ENCODE data around the gene UBE2D2.

The UBE2D2 gene

DNA sequence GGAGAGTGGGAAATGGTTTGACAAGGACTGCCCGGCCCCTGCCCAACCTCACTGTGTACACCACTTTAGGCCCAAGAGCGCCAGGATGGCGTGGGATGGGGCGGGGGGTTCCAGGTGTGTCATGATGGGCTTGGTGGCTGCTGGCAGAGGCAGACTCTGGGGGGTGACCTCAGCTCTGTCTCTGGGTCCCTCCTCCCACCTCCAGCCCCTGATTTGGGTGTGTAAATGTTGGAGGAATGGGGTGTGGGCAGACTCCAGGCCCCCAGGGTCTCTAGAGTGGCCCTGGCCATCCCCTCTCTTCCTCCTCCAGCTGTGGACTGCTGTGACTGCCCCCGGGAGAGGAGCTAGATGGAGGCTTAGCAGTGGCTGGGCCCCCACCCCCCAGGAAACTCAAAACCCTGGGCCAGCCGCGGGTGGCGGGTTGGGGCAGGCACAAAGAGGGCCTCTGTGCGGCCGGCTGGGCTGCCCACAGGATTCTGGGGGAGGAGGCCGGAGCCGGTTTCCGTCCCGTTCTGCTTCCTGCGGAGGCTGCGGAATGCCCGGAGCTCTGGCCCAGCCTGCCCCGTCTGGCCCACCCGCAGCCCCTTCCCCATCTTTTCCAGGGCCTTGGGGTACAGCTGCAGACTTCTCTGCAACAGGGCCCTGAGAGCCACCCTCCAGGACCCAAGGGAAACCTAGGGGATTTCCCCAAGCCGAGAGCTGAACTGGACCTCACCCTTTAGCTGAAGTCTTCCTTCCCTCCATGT is 110.1 kb downstream of the UBE2D2 start:
- no CpG with 5 or more reads among the region's 20 CpGs for WGBS, 2 donors (ENCODE audit: extremely low coverage in 2 of 2, insufficient read length in 2 of 2, insufficient replicate concordance in 1 of 2)

DNA sequence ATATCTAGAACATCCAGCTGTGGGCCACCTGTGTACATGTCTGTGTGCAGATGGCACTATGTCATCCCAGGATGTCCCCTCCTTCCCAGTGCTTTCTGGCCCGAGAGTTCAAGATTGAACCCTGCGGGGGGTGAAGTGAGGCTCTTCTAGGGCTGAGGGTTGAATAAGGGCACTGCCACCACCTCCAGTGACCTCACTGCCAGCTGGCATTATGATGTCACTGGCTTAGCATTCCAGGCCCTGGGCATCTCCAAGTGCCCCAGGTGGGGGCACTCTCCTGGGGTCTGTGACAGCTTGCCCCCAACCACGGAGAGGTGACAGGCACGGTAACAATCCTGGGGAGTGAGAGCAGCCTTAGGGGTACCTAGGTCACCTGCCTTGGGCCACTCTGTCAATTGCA is 114.1 kb downstream of the UBE2D2 start:
- Histone ChIP-seq H2BK5ac (ENCODE audit: low read length) (no peak overlapping the region), H3K4ac (ENCODE audit: low read length) (no peak overlapping the region), H2AFZ (ENCODE audit: low read length) (no peak overlapping the region), H3K27me3 (ENCODE audit: control insufficient read depth in 3 of 3, insufficient read depth in 3 of 3, low read depth in 1 of 3, low read length in 3 of 3) (no peaks in the 10 kb centered on the region), H3K4me2 (ENCODE audit: insufficient read depth, low read length, poor library complexity, severe bottlenecking) (no peak overlapping the region), H2BK12ac (ENCODE audit: low read length) (no peak overlapping the region), H4K91ac (ENCODE audit: low read depth, low read length, poor library complexity) (no peak overlapping the region), H3K23ac (ENCODE audit: low read depth, low read length, poor library complexity) (no peak overlapping the region), H2AK5ac (ENCODE audit: low read depth, low read length) (no peak overlapping the region), H2BK15ac (ENCODE audit: low read length) (no peak overlapping the region), H3K4me1 (ENCODE audit: control insufficient read depth in 2 of 2, insufficient read depth in 1 of 2, low read depth in 1 of 2, low read length in 2 of 2) (peaks cover 39% of the 10 kb centered on the region in 2 donors), H3K14ac (ENCODE audit: low read length) (no peak overlapping the region), H3K36me3 (replicated peaks in 1 of 2; ENCODE audit: control insufficient read depth in 2 of 2, insufficient read depth in 2 of 2, low read length in 2 of 2) (peaks cover 1 to 34% of the 10 kb centered on the region in 2 donors), H3K27ac (replicated peaks; ENCODE audit: low read length) (no peak overlapping the region), H3K9me3 (replicated peaks in 1 of 2; ENCODE audit: control insufficient read depth in 2 of 2, insufficient read depth in 1 of 2, low read depth in 1 of 2, low read length in 2 of 2) (peaks cover 0 to 2% of the 10 kb centered on the region in 2 donors), H2BK120ac (ENCODE audit: low read depth, low read length) (no peak overlapping the region), H4K8ac (ENCODE audit: low read depth, low read length) (no peak overlapping the region), H3K4me3 (ENCODE audit: low read length in 2 of 2) (no peak overlapping the region), H3K79me1 (ENCODE audit: low read depth, low read length) (peaks cover 15% of the 10 kb centered on the region), H3K9ac (ENCODE audit: low read depth, low read length, poor library complexity) (peak overlapping the region; percentile 55), H3K18ac (ENCODE audit: low read length) (no peak overlapping the region)
- WGBS, 2 donors (ENCODE audit: extremely low coverage in 2 of 2, insufficient read length in 2 of 2, insufficient replicate concordance in 1 of 2): no CpG with 5 or more reads among the region's 4 CpGs
- no peak for DNase-seq (ENCODE audit: low spot score)

More for the DNA sequence above, 110.1 kb downstream of the UBE2D2 start:
- Histone ChIP-seq H4K91ac (ENCODE audit: low read depth, low read length, poor library complexity) (no peak overlapping the region), H3K23ac (ENCODE audit: low read depth, low read length, poor library complexity) (peak overlapping the region; percentile 66), H4K8ac (ENCODE audit: low read depth, low read length) (no peak overlapping the region), H3K79me1 (ENCODE audit: low read depth, low read length) (peaks cover 26% of the 10 kb centered on the region), H3K4me3 (ENCODE audit: low read length in 2 of 2) (no peak overlapping the region), H2BK5ac (ENCODE audit: low read length) (peak overlapping the region; percentile 59), H2AFZ (ENCODE audit: low read length) (no peak overlapping the region), H2BK15ac (ENCODE audit: low read length) (peak overlapping the region; percentile 84), H2AK5ac (ENCODE audit: low read depth, low read length) (peak overlapping the region; percentile 73), H3K9ac (ENCODE audit: low read depth, low read length, poor library complexity) (peak overlapping the region; percentile 50), H2BK12ac (ENCODE audit: low read length) (no peak overlapping the region), H3K18ac (ENCODE audit: low read length) (peak overlapping the region; percentile 79), H3K14ac (ENCODE audit: low read length) (no peak overlapping the region), H3K27me3 (ENCODE audit: control insufficient read depth in 3 of 3, insufficient read depth in 3 of 3, low read depth in 1 of 3, low read length in 3 of 3) (no peaks in the 10 kb centered on the region), H3K9me3 (replicated peaks in 1 of 2; ENCODE audit: control insufficient read depth in 2 of 2, insufficient read depth in 1 of 2, low read depth in 1 of 2, low read length in 2 of 2) (no peaks in the 10 kb centered on the region), H3K27ac (replicated peaks; ENCODE audit: low read length) (no peak overlapping the region), H2BK120ac (ENCODE audit: low read depth, low read length) (peak overlapping the region; percentile 5), H3K4me2 (ENCODE audit: insufficient read depth, low read length, poor library complexity, severe bottlenecking) (no peak overlapping the region), H3K36me3 (replicated peaks in 1 of 2; ENCODE audit: control insufficient read depth in 2 of 2, insufficient read depth in 2 of 2, low read length in 2 of 2) (peaks cover 2 to 20% of the 10 kb centered on the region in 2 donors), H3K4me1 (ENCODE audit: control insufficient read depth in 2 of 2, insufficient read depth in 1 of 2, low read depth in 1 of 2, low read length in 2 of 2) (peaks cover 44 to 52% of the 10 kb centered on the region in 2 donors), H3K4ac (ENCODE audit: low read length) (peak overlapping the region; percentile 85)
- no peak for DNase-seq (ENCODE audit: low spot score)

DNA sequence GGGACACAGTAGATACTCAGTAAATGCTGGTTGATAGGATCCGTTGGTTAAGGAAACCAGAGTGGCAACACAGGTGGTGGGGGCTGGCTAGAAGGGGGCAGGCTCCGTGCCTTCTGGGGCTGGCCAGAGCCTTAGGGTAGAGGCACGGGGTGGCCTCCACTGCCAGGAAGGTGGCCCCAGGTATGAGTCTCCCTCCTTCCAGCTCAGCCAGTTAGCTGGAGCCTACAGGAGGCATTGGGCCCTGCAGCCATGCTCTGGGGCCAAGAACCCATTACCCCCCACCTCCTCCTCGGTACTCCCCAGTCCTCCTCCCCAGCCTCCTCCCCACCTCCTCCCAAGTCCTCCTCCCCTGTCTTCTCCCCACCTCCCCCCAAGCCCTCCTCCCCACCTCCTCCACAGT is 114.7 kb downstream of the UBE2D2 start:
- Histone ChIP-seq H3K4ac (ENCODE audit: low read length) (no peak overlapping the region), H3K36me3 (replicated peaks in 1 of 2; ENCODE audit: control insufficient read depth in 2 of 2, insufficient read depth in 2 of 2, low read length in 2 of 2) (peaks cover 4 to 34% of the 10 kb centered on the region in 2 donors), H3K4me3 (ENCODE audit: low read length in 2 of 2) (no peak overlapping the region), H2AK5ac (ENCODE audit: low read depth, low read length) (no peak overlapping the region), H3K18ac (ENCODE audit: low read length) (no peak overlapping the region), H3K4me1 (ENCODE audit: control insufficient read depth in 2 of 2, insufficient read depth in 1 of 2, low read depth in 1 of 2, low read length in 2 of 2) (peaks cover 33% of the 10 kb centered on the region in 2 donors), H2AFZ (ENCODE audit: low read length) (no peak overlapping the region), H2BK12ac (ENCODE audit: low read length) (no peak overlapping the region), H3K14ac (ENCODE audit: low read length) (no peak overlapping the region), H3K9ac (ENCODE audit: low read depth, low read length, poor library complexity) (no peak overlapping the region), H3K4me2 (ENCODE audit: insufficient read depth, low read length, poor library complexity, severe bottlenecking) (no peak overlapping the region), H3K27me3 (ENCODE audit: control insufficient read depth in 3 of 3, insufficient read depth in 3 of 3, low read depth in 1 of 3, low read length in 3 of 3) (no peaks in the 10 kb centered on the region), H2BK5ac (ENCODE audit: low read length) (no peak overlapping the region), H4K91ac (ENCODE audit: low read depth, low read length, poor library complexity) (no peak overlapping the region), H3K9me3 (replicated peaks in 1 of 2; ENCODE audit: control insufficient read depth in 2 of 2, insufficient read depth in 1 of 2, low read depth in 1 of 2, low read length in 2 of 2) (peaks cover 0 to 2% of the 10 kb centered on the region in 2 donors), H2BK15ac (ENCODE audit: low read length) (no peak overlapping the region), H3K27ac (replicated peaks; ENCODE audit: low read length) (no peak overlapping the region), H3K23ac (ENCODE audit: low read depth, low read length, poor library complexity) (no peak overlapping the region), H4K8ac (ENCODE audit: low read depth, low read length) (no peak overlapping the region), H2BK120ac (ENCODE audit: low read depth, low read length) (no peak overlapping the region), H3K79me1 (ENCODE audit: low read depth, low read length) (peaks cover 13% of the 10 kb centered on the region)
- no peak for DNase-seq (ENCODE audit: low spot score)
- no CpG with 5 or more reads among the region's 4 CpGs for WGBS, 2 donors (ENCODE audit: extremely low coverage in 2 of 2, insufficient read length in 2 of 2, insufficient replicate concordance in 1 of 2)

DNA sequence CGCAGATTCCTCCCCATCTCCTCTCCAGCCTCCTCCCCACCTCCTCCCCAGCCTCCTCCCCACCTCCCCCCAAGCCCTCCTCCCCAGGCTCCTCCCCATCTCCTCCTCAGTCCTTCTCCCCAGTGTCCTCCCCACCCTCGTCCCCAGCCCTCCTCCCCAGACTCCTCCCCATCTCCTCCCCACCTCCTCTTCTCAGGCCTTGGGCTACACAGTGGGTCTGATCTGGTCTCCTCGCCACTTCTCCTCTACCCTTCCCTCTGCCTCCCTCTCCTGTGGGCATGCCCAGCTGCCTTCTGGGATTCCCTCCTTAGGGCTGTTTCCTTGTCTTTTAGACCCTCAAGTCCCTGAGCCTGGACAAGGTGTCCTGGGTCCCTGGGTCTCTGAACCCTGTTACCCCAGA is 115.3 kb downstream of the UBE2D2 start:
- H2BK5ac ChIP-seq (ENCODE audit: low read length): no peak overlapping the region
- no peaks in the 10 kb centered on the region for H3K27me3 ChIP-seq (ENCODE audit: control insufficient read depth in 3 of 3, insufficient read depth in 3 of 3, low read depth in 1 of 3, low read length in 3 of 3)
- peak overlapping the region; percentile 34 for H3K9ac ChIP-seq (ENCODE audit: low read depth, low read length, poor library complexity)
- peak overlapping the region; percentile 41 for H3K4ac ChIP-seq (ENCODE audit: low read length)
- no peak overlapping the region for H3K4me2 ChIP-seq (ENCODE audit: insufficient read depth, low read length, poor library complexity, severe bottlenecking)
- peaks cover 8 to 39% of the 10 kb centered on the region in 2 donors for H3K36me3 ChIP-seq (replicated peaks in 1 of 2; ENCODE audit: control insufficient read depth in 2 of 2, insufficient read depth in 2 of 2, low read length in 2 of 2)
- no peak overlapping the region for H2AFZ ChIP-seq (ENCODE audit: low read length)
- no CpG with 5 or more reads among the region's 3 CpGs for WGBS, 2 donors (ENCODE audit: extremely low coverage in 2 of 2, insufficient read length in 2 of 2, insufficient replicate concordance in 1 of 2)
- peaks cover 0 to 2% of the 10 kb centered on the region in 2 donors for H3K9me3 ChIP-seq (replicated peaks in 1 of 2; ENCODE audit: control insufficient read depth in 2 of 2, insufficient read depth in 1 of 2, low read depth in 1 of 2, low read length in 2 of 2)
- H3K14ac ChIP-seq (ENCODE audit: low read length): no peak overlapping the region
- H3K23ac ChIP-seq (ENCODE audit: low read depth, low read length, poor library complexity): no peak overlapping the region
- peak overlapping the region; percentile 42 for H2AK5ac ChIP-seq (ENCODE audit: low read depth, low read length)
- no peak overlapping the region for H3K4me3 ChIP-seq (ENCODE audit: low read length in 2 of 2)
- peaks cover 27 to 28% of the 10 kb centered on the region in 2 donors for H3K4me1 ChIP-seq (ENCODE audit: control insufficient read depth in 2 of 2, insufficient read depth in 1 of 2, low read depth in 1 of 2, low read length in 2 of 2)
- H2BK15ac ChIP-seq (ENCODE audit: low read length): no peak overlapping the region
- no peak overlapping the region for H2BK12ac ChIP-seq (ENCODE audit: low read length)
- H2BK120ac ChIP-seq (ENCODE audit: low read depth, low read length): peak overlapping the region; percentile 26
- DNase-seq (ENCODE audit: low spot score): no peak
- peak overlapping the region; percentile 93 for H3K18ac ChIP-seq (ENCODE audit: low read length)
- peak overlapping the region; percentile 10 for H3K27ac ChIP-seq (replicated peaks; ENCODE audit: low read length)
- no peak overlapping the region for H4K91ac ChIP-seq (ENCODE audit: low read depth, low read length, poor library complexity)
- peaks cover 11% of the 10 kb centered on the region for H3K79me1 ChIP-seq (ENCODE audit: low read depth, low read length)
- H4K8ac ChIP-seq (ENCODE audit: low read depth, low read length): no peak overlapping the region

Data from neuronal stem cell (in vitro differentiated cells).